GM23338 (cell line): ENCODE measurements around the gene EPHA3. TPM values are rescaled to one million over a fixed set of nuclear protein-coding genes. Genes with fewer than 3 reads are reported as not detected.

Source experiments
- ATAC-seq: fragments of 200-7000 bp; cut with Tn5 transposase; 3 replicates; pipeline ENCODE4 v1.9.1; 2020
- DNase-seq: peaks from one replicate; pipeline ENCODE4 v3.0.0-alpha.2; 2015; ENCODE audit warnings: low spot score
- H2AFZ ChIP-seq: fragments of 200-600 bp; sonication (generic); 2 replicates; pipeline ENCODE4 v1.8.0; 2016; ENCODE audit warnings: antibody characterized with exemption, mild to moderate bottlenecking, moderate library complexity
- H3F3A ChIP-seq: fragments of 200-600 bp; sonication (generic); replicated peaks from 2 replicates; pipeline ENCODE4 v1.8.0; 2017; ENCODE audit warnings: antibody characterized with exemption, mixed run types, low read depth
- H3K27ac ChIP-seq: fragments of 200-600 bp; sonication (generic); 2 replicates; pipeline ENCODE4 v1.6.1; 2016; ENCODE audit warnings: low read depth
- H3K27me3 ChIP-seq: fragments of 200-600 bp; sonication (generic); 2 replicates; pipeline ENCODE4 v1.8.0; 2016; ENCODE audit warnings: mild to moderate bottlenecking, mixed run types, moderate library complexity; ENCODE audit not compliant: insufficient read depth
- H3K36me3 ChIP-seq: fragments of 200-600 bp; sonication (generic); 2 replicates; pipeline ENCODE4 v1.8.0; 2016; ENCODE audit warnings: mild to moderate bottlenecking; ENCODE audit not compliant: insufficient read depth
- H3K4me1 ChIP-seq: fragments of 200-600 bp; sonication (generic); 2 replicates; pipeline ENCODE4 v1.8.0; 2016; ENCODE audit warnings: mild to moderate bottlenecking, moderate library complexity; ENCODE audit not compliant: insufficient read depth
- H3K4me2 ChIP-seq: fragments of 200-600 bp; sonication (generic); 2 replicates; pipeline ENCODE4 v1.7.1; 2017; ENCODE audit warnings: mixed run types
- H3K4me3 ChIP-seq: fragments of 200-600 bp; sonication (generic); 2 replicates; pipeline ENCODE4 v1.6.1; 2016; ENCODE audit warnings: mixed run types
- H3K79me2 ChIP-seq: fragments of 200-600 bp; sonication (generic); replicated peaks from 2 replicates; pipeline ENCODE4 v1.8.0; 2017; ENCODE audit warnings: mild to moderate bottlenecking; ENCODE audit not compliant: insufficient read depth
- H3K9me2 ChIP-seq: fragments of 200-600 bp; sonication (generic); 2 replicates; pipeline ENCODE4 v1.8.0; 2017; ENCODE audit not compliant: insufficient read depth
- H4K20me1 ChIP-seq: fragments of 200-600 bp; sonication (generic); replicated peaks from 2 replicates; pipeline ENCODE4 v1.8.0; 2017; ENCODE audit warnings: mild to moderate bottlenecking; ENCODE audit not compliant: insufficient read depth
- H3K27ac Mint-ChIP-seq: 2 replicates; pipeline ENCODE4 v1.8.0; 2020; ENCODE audit warnings: inconsistent platforms, mild to moderate bottlenecking, moderate library complexity, mixed read lengths
- H3K27me3 Mint-ChIP-seq: 3 replicates; pipeline ENCODE4 v1.8.0; 2022; ENCODE audit warnings: low read depth, mild to moderate bottlenecking, moderate library complexity, mixed read lengths, inconsistent platforms; ENCODE audit not compliant: insufficient read depth, poor library complexity
- H3K36me3 Mint-ChIP-seq: 3 replicates; pipeline ENCODE4 v1.8.0; 2021; ENCODE audit warnings: low read depth, mild to moderate bottlenecking, inconsistent platforms, moderate library complexity, mixed read lengths
- H3K4me1 Mint-ChIP-seq: 3 replicates; pipeline ENCODE4 v1.8.0; 2020; ENCODE audit warnings: mild to moderate bottlenecking, inconsistent platforms, mixed read lengths
- H3K4me3 Mint-ChIP-seq: 3 replicates; pipeline ENCODE4 v1.8.0; 2021; ENCODE audit warnings: moderate library complexity, mild to moderate bottlenecking, inconsistent platforms, mixed read lengths
- H3K9me3 Mint-ChIP-seq: 3 replicates; pipeline ENCODE4 v1.8.0; 2020; ENCODE audit warnings: moderate library complexity, mild to moderate bottlenecking, inconsistent platforms, mixed read lengths
- CREB1 ChIP-seq: fragments of 250-450 bp; sonication (Bioruptor Pico); IDR thresholded peaks from 2 replicates; pipeline ENCODE4 v1.5.0; 2020; ENCODE audit warnings: low read depth, mild to moderate bottlenecking, moderate library complexity
- EZH2 ChIP-seq: fragments of 200-600 bp; sonication (generic); IDR thresholded peaks from one replicate; pipeline ENCODE4 v1.8.0; 2017; ENCODE audit warnings: antibody characterized with exemption, mild to moderate bottlenecking, low read depth; ENCODE audit not compliant: unreplicated experiment
- EZH2phosphoT487 ChIP-seq: fragments of 200-600 bp; sonication (generic); IDR thresholded peaks from one replicate; pipeline ENCODE4 v1.8.1; 2018; ENCODE audit warnings: antibody characterized with exemption; ENCODE audit not compliant: unreplicated experiment
- JUNB ChIP-seq: IDR thresholded peaks from one replicate; pipeline ENCODE4 v1.6.1; 2016; ENCODE audit warnings: antibody characterized with exemption; ENCODE audit not compliant: unreplicated experiment
- NANOG ChIP-seq: IDR thresholded peaks from 2 replicates; pipeline ENCODE4 v1.6.1; 2016; ENCODE audit warnings: antibody characterized with exemption, borderline replicate concordance
- POLR2AphosphoS5 ChIP-seq: IDR thresholded peaks from 2 replicates; pipeline ENCODE4 v1.6.1; 2016; ENCODE audit warnings: antibody characterized with exemption, low read depth
- STAT1 ChIP-seq: IDR thresholded peaks from one replicate; pipeline ENCODE4 v1.6.1; 2016; ENCODE audit warnings: antibody characterized with exemption; ENCODE audit not compliant: unreplicated experiment
- ZNF114 ChIP-seq: fragments of 250-450 bp; sonication (Bioruptor Pico); IDR thresholded peaks from 2 replicates; pipeline ENCODE4 v1.5.0; 2020; ENCODE audit warnings: mild to moderate bottlenecking, moderate library complexity
- ZNF331 ChIP-seq: fragments of 250-450 bp; sonication (Bioruptor Pico); IDR thresholded peaks from 2 replicates; pipeline ENCODE4 v1.5.0; 2020; ENCODE audit warnings: low read depth, mild to moderate bottlenecking, moderate library complexity
- polyA plus RNA-seq: library from polyadenylated mRNA; unstranded; fragments of >200 nt; fragmentation: Nextera tagmentation; extraction: Ambion mirVana; gene quantifications from 2 replicates; pipeline ENCODE4 v1.2.1, GENCODE V29; 2016
- total RNA-seq: library from RNA; depleted of rRNA; stranded (reverse); fragments of >200 nt; shearing (Covaris generic); gene quantifications from 2 replicates; pipeline ENCODE4 v1.2.3, GENCODE V29; 2014
- TF ChIP-seq, protein P1 (sequence below): IDR thresholded peaks from one replicate; pipeline ENCODE4 v1.6.1; 2018; ENCODE audit warnings: antibody characterized with exemption; ENCODE audit not compliant: unreplicated experiment
- TF ChIP-seq, protein P2 (sequence below), 2 experiments: fragments of 200-600 bp in 1 of 2; sonication (generic) in 1 of 2; conservative IDR thresholded peaks; 2 replicates each; pipeline versions ENCODE4 v1.5.1 to v1.6.1; 2016 to 2017; ENCODE audit warnings: antibody characterized with exemption in 2 of 2, low read depth in 2 of 2, mild to moderate bottlenecking in 2 of 2, moderate library complexity in 1 of 2
- TF ChIP-seq, protein P3 (sequence below): fragments of 250-450 bp; sonication (Bioruptor Pico); IDR thresholded peaks from 2 replicates; pipeline ENCODE4 v1.5.0; 2020; ENCODE audit warnings: mild to moderate bottlenecking, moderate library complexity
- TF ChIP-seq, protein P4 (sequence below): IDR thresholded peaks from 2 replicates; pipeline ENCODE4 v1.6.1; 2016; ENCODE audit warnings: antibody characterized with exemption

The EPHA3 gene
- total and polyA plus RNA-seq, 2 experiments from 2014 or later, result 0.05 to 0.21 TPM

DNA sequence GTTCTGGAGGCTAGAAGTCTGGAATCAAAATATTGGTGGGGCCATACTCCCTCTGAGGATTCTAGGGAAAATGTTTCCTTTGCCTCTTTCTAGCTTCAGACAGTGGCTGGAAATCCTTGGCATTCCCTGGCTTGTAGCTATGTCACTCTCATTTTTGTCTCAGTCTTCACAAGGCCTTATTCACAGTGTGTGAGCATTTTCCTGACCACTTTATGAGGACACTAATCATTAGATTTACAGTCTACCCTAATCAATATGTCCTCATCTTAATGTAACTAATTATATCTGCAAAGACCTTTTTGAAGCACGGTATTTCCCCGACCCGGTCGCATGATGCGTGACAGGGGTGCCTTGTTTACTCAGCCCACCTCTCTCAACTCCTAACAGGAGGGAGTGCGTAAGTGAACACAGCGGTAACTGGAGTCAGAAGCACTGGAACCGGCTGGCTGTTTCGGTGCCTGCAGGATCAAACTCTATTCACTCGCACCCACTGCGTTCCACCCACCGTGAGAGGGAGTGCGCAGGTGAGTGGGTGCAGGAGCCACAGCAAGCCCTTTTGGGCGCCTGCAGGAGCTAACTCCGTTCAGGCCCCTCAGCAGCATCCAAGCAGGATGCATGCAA is 155.0 kb downstream of the EPHA3 start:
- no peak for DNase-seq
- peak; percentile 35; the same call in 2 of the 3 replicates for ATAC-seq
- H2AFZ ChIP-seq, result no peak overlapping the region; the same call in 1 of the 2 replicates

More for the DNA sequence above, 155.0 kb downstream of the EPHA3 start:
- Mint-ChIP-seq H3K9me3 (no peaks in the 10 kb centered on the region), H3K4me3 (no peak overlapping the region), H3K36me3 (no peaks in the 10 kb centered on the region), H3K4me1 (peaks cover 29% of the 10 kb centered on the region), H3K27ac (no peak overlapping the region), H3K27me3 (no peaks in the 10 kb centered on the region)
- H3F3A ChIP-seq, result no peaks in the 10 kb centered on the region
- H3K36me3 ChIP-seq, result no peaks in the 10 kb centered on the region
- no peak overlapping the region for H3K4me2 ChIP-seq
- no peak overlapping the region for H3K27ac ChIP-seq
- no peaks in the 10 kb centered on the region for H4K20me1 ChIP-seq
- H3K79me2 ChIP-seq, result no peaks in the 10 kb centered on the region
- H3K27me3 ChIP-seq, result no peaks in the 10 kb centered on the region
- no peak overlapping the region for H3K4me3 ChIP-seq
- H3K4me1 ChIP-seq, result peaks cover 36% of the 10 kb centered on the region
- TF ChIP-seq, protein P1, sequence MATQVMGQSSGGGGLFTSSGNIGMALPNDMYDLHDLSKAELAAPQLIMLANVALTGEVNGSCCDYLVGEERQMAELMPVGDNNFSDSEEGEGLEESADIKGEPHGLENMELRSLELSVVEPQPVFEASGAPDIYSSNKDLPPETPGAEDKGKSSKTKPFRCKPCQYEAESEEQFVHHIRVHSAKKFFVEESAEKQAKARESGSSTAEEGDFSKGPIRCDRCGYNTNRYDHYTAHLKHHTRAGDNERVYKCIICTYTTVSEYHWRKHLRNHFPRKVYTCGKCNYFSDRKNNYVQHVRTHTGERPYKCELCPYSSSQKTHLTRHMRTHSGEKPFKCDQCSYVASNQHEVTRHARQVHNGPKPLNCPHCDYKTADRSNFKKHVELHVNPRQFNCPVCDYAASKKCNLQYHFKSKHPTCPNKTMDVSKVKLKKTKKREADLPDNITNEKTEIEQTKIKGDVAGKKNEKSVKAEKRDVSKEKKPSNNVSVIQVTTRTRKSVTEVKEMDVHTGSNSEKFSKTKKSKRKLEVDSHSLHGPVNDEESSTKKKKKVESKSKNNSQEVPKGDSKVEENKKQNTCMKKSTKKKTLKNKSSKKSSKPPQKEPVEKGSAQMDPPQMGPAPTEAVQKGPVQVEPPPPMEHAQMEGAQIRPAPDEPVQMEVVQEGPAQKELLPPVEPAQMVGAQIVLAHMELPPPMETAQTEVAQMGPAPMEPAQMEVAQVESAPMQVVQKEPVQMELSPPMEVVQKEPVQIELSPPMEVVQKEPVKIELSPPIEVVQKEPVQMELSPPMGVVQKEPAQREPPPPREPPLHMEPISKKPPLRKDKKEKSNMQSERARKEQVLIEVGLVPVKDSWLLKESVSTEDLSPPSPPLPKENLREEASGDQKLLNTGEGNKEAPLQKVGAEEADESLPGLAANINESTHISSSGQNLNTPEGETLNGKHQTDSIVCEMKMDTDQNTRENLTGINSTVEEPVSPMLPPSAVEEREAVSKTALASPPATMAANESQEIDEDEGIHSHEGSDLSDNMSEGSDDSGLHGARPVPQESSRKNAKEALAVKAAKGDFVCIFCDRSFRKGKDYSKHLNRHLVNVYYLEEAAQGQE, result no peak
- TF ChIP-seq JUNB, result no peak
- TF ChIP-seq, protein P2, sequence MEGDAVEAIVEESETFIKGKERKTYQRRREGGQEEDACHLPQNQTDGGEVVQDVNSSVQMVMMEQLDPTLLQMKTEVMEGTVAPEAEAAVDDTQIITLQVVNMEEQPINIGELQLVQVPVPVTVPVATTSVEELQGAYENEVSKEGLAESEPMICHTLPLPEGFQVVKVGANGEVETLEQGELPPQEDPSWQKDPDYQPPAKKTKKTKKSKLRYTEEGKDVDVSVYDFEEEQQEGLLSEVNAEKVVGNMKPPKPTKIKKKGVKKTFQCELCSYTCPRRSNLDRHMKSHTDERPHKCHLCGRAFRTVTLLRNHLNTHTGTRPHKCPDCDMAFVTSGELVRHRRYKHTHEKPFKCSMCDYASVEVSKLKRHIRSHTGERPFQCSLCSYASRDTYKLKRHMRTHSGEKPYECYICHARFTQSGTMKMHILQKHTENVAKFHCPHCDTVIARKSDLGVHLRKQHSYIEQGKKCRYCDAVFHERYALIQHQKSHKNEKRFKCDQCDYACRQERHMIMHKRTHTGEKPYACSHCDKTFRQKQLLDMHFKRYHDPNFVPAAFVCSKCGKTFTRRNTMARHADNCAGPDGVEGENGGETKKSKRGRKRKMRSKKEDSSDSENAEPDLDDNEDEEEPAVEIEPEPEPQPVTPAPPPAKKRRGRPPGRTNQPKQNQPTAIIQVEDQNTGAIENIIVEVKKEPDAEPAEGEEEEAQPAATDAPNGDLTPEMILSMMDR (conservative IDR thresholded peaks at IDR 0.05; ENCODE audit: low read depth in 2 of 2), result no peak
- TF ChIP-seq, protein P3, sequence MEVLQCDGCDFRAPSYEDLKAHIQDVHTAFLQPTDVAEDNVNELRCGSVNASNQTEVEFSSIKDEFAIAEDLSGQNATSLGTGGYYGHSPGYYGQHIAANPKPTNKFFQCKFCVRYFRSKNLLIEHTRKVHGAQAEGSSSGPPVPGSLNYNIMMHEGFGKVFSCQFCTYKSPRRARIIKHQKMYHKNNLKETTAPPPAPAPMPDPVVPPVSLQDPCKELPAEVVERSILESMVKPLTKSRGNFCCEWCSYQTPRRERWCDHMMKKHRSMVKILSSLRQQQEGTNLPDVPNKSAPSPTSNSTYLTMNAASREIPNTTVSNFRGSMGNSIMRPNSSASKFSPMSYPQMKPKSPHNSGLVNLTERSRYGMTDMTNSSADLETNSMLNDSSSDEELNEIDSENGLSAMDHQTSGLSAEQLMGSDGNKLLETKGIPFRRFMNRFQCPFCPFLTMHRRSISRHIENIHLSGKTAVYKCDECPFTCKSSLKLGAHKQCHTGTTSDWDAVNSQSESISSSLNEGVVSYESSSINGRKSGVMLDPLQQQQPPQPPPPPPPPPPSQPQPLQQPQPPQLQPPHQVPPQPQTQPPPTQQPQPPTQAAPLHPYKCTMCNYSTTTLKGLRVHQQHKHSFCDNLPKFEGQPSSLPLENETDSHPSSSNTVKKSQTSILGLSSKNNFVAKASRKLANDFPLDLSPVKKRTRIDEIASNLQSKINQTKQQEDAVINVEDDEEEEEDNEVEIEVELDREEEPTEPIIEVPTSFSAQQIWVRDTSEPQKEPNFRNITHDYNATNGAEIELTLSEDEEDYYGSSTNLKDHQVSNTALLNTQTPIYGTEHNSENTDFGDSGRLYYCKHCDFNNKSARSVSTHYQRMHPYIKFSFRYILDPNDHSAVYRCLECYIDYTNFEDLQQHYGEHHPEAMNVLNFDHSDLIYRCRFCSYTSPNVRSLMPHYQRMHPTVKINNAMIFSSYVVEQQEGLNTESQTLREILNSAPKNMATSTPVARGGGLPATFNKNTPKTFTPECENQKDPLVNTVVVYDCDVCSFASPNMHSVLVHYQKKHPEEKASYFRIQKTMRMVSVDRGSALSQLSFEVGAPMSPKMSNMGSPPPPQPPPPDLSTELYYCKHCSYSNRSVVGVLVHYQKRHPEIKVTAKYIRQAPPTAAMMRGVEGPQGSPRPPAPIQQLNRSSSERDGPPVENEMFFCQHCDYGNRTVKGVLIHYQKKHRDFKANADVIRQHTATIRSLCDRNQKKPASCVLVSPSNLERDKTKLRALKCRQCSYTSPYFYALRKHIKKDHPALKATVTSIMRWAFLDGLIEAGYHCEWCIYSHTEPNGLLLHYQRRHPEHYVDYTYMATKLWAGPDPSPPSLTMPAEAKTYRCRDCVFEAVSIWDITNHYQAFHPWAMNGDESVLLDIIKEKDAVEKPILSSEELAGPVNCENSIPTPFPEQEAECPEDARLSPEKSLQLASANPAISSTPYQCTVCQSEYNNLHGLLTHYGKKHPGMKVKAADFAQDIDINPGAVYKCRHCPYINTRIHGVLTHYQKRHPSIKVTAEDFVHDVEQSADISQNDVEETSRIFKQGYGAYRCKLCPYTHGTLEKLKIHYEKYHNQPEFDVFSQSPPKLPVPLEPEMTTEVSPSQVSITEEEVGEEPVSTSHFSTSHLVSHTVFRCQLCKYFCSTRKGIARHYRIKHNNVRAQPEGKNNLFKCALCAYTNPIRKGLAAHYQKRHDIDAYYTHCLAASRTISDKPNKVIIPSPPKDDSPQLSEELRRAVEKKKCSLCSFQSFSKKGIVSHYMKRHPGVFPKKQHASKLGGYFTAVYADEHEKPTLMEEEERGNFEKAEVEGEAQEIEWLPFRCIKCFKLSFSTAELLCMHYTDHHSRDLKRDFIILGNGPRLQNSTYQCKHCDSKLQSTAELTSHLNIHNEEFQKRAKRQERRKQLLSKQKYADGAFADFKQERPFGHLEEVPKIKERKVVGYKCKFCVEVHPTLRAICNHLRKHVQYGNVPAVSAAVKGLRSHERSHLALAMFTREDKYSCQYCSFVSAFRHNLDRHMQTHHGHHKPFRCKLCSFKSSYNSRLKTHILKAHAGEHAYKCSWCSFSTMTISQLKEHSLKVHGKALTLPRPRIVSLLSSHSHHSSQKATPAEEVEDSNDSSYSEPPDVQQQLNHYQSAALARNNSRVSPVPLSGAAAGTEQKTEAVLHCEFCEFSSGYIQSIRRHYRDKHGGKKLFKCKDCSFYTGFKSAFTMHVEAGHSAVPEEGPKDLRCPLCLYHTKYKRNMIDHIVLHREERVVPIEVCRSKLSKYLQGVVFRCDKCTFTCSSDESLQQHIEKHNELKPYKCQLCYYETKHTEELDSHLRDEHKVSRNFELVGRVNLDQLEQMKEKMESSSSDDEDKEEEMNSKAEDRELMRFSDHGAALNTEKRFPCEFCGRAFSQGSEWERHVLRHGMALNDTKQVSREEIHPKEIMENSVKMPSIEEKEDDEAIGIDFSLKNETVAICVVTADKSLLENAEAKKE (CRISPR knock-in tag), result no peak
- no peak for TF ChIP-seq EZH2phosphoT487
- no peak for TF ChIP-seq NANOG
- no peak for TF ChIP-seq STAT1
- TF ChIP-seq ZNF331, result no peak
- TF ChIP-seq CREB1, result no peak
- TF ChIP-seq, protein P4, sequence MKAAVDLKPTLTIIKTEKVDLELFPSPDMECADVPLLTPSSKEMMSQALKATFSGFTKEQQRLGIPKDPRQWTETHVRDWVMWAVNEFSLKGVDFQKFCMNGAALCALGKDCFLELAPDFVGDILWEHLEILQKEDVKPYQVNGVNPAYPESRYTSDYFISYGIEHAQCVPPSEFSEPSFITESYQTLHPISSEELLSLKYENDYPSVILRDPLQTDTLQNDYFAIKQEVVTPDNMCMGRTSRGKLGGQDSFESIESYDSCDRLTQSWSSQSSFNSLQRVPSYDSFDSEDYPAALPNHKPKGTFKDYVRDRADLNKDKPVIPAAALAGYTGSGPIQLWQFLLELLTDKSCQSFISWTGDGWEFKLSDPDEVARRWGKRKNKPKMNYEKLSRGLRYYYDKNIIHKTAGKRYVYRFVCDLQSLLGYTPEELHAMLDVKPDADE, result no peak
- TF ChIP-seq POLR2AphosphoS5, result no peak
- TF ChIP-seq EZH2, result no peak
- TF ChIP-seq ZNF114 (CRISPR knock-in tag), result no peak
- H3K9me2 ChIP-seq, result no peaks in the 10 kb centered on the region
